Right renal cortex interstitium (tissue), 3 donors: ENCODE data around the gene FXYD5. TPM values are rescaled to one million over a fixed set of nuclear protein-coding genes. Genes with fewer than 3 reads are reported as not detected.
"Not testable (repeated sequence)": the region's sequence is repeated elsewhere in the genome, so short reads cannot be mapped to it uniquely, and the experiment has no call there.

Experiments used
- DNase-seq, 3 donors: peaks; one replicate each; pipeline ENCODE4 v3.0.0-alpha.2; 2013; ENCODE audit warnings: low read depth in 3 of 3, low spot score in 2 of 3
- polyA plus RNA-seq, 3 donors: library from polyadenylated mRNA; unstranded; fragments of 120-200 nt; gene quantifications; one replicate each; pipeline ENCODE4 v1.2.1, GENCODE V29; 2013; ENCODE audit not compliant: insufficient read length in 3 of 3

The FXYD5 gene
- polyA plus RNA-seq, 3 donors = 19.1 to 36.7 (median 25.5) TPM

GRCh38 chr19:35174226-35174625 lies 19.7 kb downstream of the FXYD5 start:
- DNase-seq = no peak

- DNase-seq = no peak
Measured at GRCh38 chr19:35176181-35176570, 21.6 kb downstream of the FXYD5 start.

- no peak for DNase-seq
Measured at GRCh38 chr19:35177377-35178274, 23.1 kb downstream of the FXYD5 start.

- no peak for DNase-seq
Measured at GRCh38 chr19:35178701-35179100, 24.2 kb downstream of the FXYD5 start.

GRCh38 chr19:35179830-35180229 lies 25.3 kb downstream of the FXYD5 start:
- DNase-seq = no peak

GRCh38 chr19:35181387-35181786 lies 26.9 kb downstream of the FXYD5 start:
- DNase-seq = no peak

- DNase-seq = no peak
Measured at GRCh38 chr19:35184267-35184666, 29.7 kb downstream of the FXYD5 start.

- DNase-seq = no peak
Measured at GRCh38 chr19:35184884-35185283, 30.3 kb downstream of the FXYD5 start.

- DNase-seq = no peak
Measured at GRCh38 chr19:35194012-35194984, 39.8 kb downstream of the FXYD5 start.

GRCh38 chr19:35195830-35196229 lies 41.3 kb downstream of the FXYD5 start:
- no peak for DNase-seq

GRCh38 chr19:35196861-35197260 lies 42.3 kb downstream of the FXYD5 start:
- not testable (repeated sequence) for DNase-seq

- no peak for DNase-seq
Measured at GRCh38 chr19:35199481-35199880, 44.9 kb downstream of the FXYD5 start.

- no peak for DNase-seq
Measured at GRCh38 chr19:35202722-35203688, 48.5 kb downstream of the FXYD5 start.

- DNase-seq = no peak
Measured at GRCh38 chr19:35204799-35205732, 50.5 kb downstream of the FXYD5 start.

GRCh38 chr19:35205733-35206323 lies 51.3 kb downstream of the FXYD5 start:
- DNase-seq = no peak

- DNase-seq = no peak
Measured at GRCh38 chr19:35206379-35206778, 51.8 kb downstream of the FXYD5 start.

GRCh38 chr19:35206855-35207254 lies 52.3 kb downstream of the FXYD5 start:
- DNase-seq = no peak

GRCh38 chr19:35207391-35207871 lies 52.9 kb downstream of the FXYD5 start:
- DNase-seq = no peak

GRCh38 chr19:35208121-35208520 lies 53.6 kb downstream of the FXYD5 start:
- DNase-seq = no peak
